GM12801 (cell line): ENCODE measurements around the gene SLC15A2.

Experiments used
- CTCF ChIP-seq: IDR thresholded peaks from one replicate; pipeline ENCODE4 v1.5.1; 2011; ENCODE audit warnings: control low read depth; ENCODE audit not compliant: insufficient read length; ENCODE audit errors: extremely low read depth

Gene SLC15A2

GRCh38 chr3:121976727-121977126, 82.5 kb downstream of the SLC15A2 start:
- no peak for TF ChIP-seq CTCF

- TF ChIP-seq CTCF, result no peak
These were observed 85.0 kb downstream of the SLC15A2 start for GRCh38 chr3:121979246-121979645.

GRCh38 chr3:121979734-121980449, 85.7 kb downstream of the SLC15A2 start:
- no peak for TF ChIP-seq CTCF

- TF ChIP-seq CTCF, result no peak
These were observed 86.2 kb downstream of the SLC15A2 start for GRCh38 chr3:121980450-121980796.

- TF ChIP-seq CTCF, result no peak
These were observed 87.3 kb downstream of the SLC15A2 start for GRCh38 chr3:121981473-121981872.

- no peak for TF ChIP-seq CTCF
These were observed 91.6 kb downstream of the SLC15A2 start for GRCh38 chr3:121985846-121986245.

GRCh38 chr3:121988146-121988545, 93.9 kb downstream of the SLC15A2 start:
- TF ChIP-seq CTCF, result no peak
